Vagina (tissue), 2 donors: ENCODE data around the gene HELQ.

Experiments used
- POLR2A ChIP-seq, 2 donors: fragments of 450-650 bp; IDR thresholded peaks; one replicate each; pipeline ENCODE4 v1.6.1; 2017; ENCODE audit warnings: antibody characterized with exemption in 2 of 2, mild to moderate bottlenecking in 2 of 2, moderate library complexity in 2 of 2
- TF ChIP-seq, protein P1 (sequence below), 3 experiments: fragments of 450-650 bp in 2 of 3; fragments of 200-600 bp in 1 of 3; sonication (generic) in 1 of 3; IDR thresholded peaks; one replicate each; pipeline ENCODE4 v1.5.1; 2017 to 2019; ENCODE audit warnings: antibody characterized with exemption in 3 of 3, mild to moderate bottlenecking in 2 of 3, moderate library complexity in 2 of 3

DNA sequence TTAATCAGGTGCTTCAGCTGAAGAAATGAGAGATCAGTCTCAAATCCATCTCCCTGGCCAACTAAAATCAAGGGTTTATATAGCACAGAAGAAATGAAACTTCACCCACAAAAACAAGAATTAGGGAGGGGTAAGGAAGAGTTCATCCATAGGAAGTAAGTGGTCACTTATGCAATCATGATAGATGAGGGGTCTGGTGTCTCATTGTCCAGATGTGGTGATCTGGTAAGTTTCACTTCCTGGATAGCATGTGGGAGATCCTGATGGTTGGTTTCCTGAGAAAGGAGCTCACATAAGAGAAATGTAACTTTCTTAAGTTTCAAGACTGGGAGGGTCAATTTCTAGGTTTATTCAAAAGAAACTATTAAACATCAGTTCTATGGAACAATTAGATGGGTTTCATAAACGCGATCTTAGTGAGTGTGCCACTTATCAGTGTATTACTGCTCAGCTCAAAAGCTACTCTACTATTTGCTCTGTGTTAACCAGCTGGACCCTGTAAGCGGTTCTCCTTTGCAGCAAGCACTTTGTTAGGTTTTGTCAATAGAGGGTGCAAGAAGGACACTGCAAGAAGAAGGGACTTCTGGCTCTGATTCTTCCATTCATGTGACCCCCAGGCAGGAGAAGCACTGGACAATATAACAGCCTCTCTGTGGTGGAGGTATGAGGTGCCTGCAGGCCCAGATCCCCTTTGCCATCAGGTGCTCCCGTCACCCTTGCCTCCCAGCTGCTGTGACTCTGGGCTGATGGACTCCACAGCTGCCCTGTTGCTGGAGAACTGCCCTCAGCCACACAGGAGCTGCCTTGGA is 85.6 kb downstream of the HELQ start:
- TF ChIP-seq POLR2A (IDR thresholded peaks at IDR 0.05), result no peak
- TF ChIP-seq, protein P1, sequence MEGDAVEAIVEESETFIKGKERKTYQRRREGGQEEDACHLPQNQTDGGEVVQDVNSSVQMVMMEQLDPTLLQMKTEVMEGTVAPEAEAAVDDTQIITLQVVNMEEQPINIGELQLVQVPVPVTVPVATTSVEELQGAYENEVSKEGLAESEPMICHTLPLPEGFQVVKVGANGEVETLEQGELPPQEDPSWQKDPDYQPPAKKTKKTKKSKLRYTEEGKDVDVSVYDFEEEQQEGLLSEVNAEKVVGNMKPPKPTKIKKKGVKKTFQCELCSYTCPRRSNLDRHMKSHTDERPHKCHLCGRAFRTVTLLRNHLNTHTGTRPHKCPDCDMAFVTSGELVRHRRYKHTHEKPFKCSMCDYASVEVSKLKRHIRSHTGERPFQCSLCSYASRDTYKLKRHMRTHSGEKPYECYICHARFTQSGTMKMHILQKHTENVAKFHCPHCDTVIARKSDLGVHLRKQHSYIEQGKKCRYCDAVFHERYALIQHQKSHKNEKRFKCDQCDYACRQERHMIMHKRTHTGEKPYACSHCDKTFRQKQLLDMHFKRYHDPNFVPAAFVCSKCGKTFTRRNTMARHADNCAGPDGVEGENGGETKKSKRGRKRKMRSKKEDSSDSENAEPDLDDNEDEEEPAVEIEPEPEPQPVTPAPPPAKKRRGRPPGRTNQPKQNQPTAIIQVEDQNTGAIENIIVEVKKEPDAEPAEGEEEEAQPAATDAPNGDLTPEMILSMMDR (IDR thresholded peaks at IDR 0.05), result no peak
